ENCODE measurements around the gene CD52. TPM values are rescaled to one million over a fixed set of nuclear protein-coding genes. Genes with fewer than 3 reads are reported as not detected.
A peak's percentile ranks its signal among the peaks of the same experiment; 100 is the strongest.

Gene CD52
- total RNA-seq, 1 donor from 2014 or later = 449 TPM

DNA sequence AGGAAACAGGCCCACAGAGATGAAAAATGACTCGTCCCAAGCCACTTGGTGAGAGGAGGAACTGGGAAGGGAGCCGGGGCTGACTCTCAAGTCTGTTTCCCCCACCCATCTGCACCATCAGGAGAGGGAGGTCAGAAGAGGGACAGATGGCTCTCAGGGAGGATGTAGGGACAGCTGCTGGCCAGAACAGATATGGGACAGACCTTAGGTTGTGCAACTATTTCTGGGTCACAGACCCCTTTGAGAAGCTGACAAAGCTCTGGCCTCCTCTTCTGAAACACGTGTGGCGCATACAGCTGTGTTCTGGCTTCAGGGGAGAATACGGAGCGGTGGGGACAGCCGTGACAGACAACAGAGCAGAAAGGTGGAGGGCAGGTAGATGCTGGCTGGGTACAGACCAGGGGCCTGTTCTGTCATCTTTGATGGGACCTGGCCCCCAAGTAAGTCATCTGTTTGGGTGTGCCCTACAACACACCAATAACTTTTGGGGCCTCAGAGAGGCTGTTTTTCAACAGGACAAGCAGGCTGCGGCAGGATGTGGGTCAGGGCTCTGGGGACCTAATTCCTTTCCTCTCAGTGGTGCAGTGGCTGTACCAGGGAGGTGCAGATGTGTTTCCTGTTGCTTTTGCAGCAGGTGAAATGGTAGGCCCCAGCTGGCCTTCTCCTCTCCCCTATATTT lies 30.6 kb upstream of the CD52 start:
- DNase-seq (peak; percentile 55), ATAC-seq (ENCODE audit: low read depth) (peak; percentile 12)
- H3K27me3 Mint-ChIP-seq = no peaks in the 10 kb centered on the region
- ChIA-PET CTCF (interaction anchor here (1.2 to 10.4 kb wide), 3 partner anchors 11 to 54 kb away, joined by 5 to 372 read pairs (median 37); partner anchors contain the start of genes CD52 and CEP85), POLR2A (interaction anchor here (1.4 to 21.5 kb wide), 7 partner anchors 7 to 145 kb away, joined by 3 to 1638 read pairs (median 49); partner anchors contain the start of genes CD52, CEP85, DHDDS and SH3BGRL3)
- H3K4me1 Mint-ChIP-seq = peaks cover 99% of the 10 kb centered on the region
- H3K4me3 Mint-ChIP-seq = peak overlapping the region; percentile 60
- H3K9me3 Mint-ChIP-seq = no peaks in the 10 kb centered on the region
- intact Hi-C loops (cut with micrococcal nuclease) = loop anchor here (5.0 to 10.0 kb wide), 2 partner anchors 185 to 1078 kb away; partner anchors contain the start of genes HMGN2 and MAP3K6
- H3K36me3 Mint-ChIP-seq (ENCODE audit: low read depth) = peaks cover 17% of the 10 kb centered on the region
- H3K27ac Mint-ChIP-seq = peak overlapping the region; percentile 100
- TF ChIP-seq, protein P1, sequence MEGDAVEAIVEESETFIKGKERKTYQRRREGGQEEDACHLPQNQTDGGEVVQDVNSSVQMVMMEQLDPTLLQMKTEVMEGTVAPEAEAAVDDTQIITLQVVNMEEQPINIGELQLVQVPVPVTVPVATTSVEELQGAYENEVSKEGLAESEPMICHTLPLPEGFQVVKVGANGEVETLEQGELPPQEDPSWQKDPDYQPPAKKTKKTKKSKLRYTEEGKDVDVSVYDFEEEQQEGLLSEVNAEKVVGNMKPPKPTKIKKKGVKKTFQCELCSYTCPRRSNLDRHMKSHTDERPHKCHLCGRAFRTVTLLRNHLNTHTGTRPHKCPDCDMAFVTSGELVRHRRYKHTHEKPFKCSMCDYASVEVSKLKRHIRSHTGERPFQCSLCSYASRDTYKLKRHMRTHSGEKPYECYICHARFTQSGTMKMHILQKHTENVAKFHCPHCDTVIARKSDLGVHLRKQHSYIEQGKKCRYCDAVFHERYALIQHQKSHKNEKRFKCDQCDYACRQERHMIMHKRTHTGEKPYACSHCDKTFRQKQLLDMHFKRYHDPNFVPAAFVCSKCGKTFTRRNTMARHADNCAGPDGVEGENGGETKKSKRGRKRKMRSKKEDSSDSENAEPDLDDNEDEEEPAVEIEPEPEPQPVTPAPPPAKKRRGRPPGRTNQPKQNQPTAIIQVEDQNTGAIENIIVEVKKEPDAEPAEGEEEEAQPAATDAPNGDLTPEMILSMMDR (IDR thresholded peaks at IDR 0.05) = no peak

DNA sequence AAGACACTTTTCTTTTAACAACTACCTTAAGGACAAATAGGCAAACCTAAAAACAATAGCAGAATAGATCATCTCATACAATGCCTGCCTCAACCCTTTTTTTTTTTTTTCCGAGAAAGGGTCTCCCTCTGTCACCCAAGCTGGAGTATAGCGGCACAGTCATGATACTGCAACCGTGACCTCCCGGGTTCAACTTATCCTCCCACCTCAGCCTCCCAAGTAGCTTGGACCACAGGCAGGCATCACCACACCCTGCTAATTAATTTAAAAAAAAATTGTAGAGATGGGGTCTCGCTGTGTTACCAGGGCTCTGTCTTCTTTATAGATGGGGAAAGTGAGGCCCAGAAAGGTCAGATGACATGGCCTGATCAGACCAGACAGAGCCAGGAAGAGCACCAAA lies 29.9 kb upstream of the CD52 start:
- peak overlapping the region; percentile 60 for H3K4me3 Mint-ChIP-seq
- intact Hi-C loops (cut with micrococcal nuclease) = loop anchor here (2.0 to 10.0 kb wide), 3 partner anchors 53 to 1077 kb away; partner anchors contain the start of genes CEP85, HMGN2 and MAP3K6
- TF ChIP-seq, protein P1 (IDR thresholded peaks at IDR 0.05) = no peak
- ChIA-PET CTCF (interaction anchor here (1.2 to 10.4 kb wide), 3 partner anchors 12 to 54 kb away, joined by 5 to 372 read pairs (median 37); partner anchors contain the start of genes CD52 and CEP85), POLR2A (interaction anchor here (0.6 to 21.5 kb wide), 8 partner anchors 8 to 144 kb away, joined by 4 to 1638 read pairs (median 62); partner anchors contain the start of genes CD52, CEP85, DHDDS and SH3BGRL3)
- no peaks in the 10 kb centered on the region for H3K27me3 Mint-ChIP-seq
- no peaks in the 10 kb centered on the region for H3K9me3 Mint-ChIP-seq
- ATAC-seq (ENCODE audit: low read depth) (no peak), DNase-seq (no peak)
- peaks cover 11% of the 10 kb centered on the region for H3K36me3 Mint-ChIP-seq (ENCODE audit: low read depth)
- peak overlapping the region; percentile 100 for H3K27ac Mint-ChIP-seq
- peaks cover 100% of the 10 kb centered on the region for H3K4me1 Mint-ChIP-seq

DNA sequence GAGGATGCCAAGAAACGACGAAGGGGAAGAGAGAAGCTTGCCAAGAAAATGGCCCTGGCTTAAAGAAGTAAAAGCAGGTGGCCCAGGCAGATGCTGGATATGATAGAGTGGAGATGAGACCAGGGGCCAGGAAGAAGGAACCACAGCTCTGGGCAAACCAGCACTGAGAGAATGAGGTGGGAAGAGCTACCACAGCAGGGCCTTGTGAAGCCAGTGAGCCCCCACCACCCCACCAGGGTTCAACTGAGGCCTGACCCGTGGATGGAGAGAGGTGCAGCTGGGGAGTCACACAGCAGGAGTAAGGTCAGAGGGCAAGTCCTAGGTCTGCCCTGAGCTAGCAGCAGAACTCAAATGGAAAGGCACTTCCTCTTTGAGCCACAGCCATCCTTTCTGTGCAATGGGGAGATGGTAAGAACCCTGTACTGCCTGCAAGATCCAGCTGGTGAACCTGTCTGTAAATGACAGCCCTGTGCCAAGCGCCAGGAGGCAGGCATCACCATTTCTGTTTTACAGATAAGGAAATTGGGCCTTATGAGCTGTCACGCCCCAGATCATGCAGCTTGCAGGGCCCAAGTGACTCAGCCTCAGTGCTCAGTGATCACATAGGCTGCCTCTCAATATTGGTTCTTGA lies 29.3 kb upstream of the CD52 start:
- H3K4me1 Mint-ChIP-seq = peaks cover 98% of the 10 kb centered on the region
- intact Hi-C loops (cut with micrococcal nuclease) = loop anchor here (2.0 to 10.0 kb wide), 3 partner anchors 54 to 1076 kb away; partner anchors contain the start of genes CEP85, HMGN2 and MAP3K6
- TF ChIP-seq, protein P1 (IDR thresholded peaks at IDR 0.05) = no peak

DNA sequence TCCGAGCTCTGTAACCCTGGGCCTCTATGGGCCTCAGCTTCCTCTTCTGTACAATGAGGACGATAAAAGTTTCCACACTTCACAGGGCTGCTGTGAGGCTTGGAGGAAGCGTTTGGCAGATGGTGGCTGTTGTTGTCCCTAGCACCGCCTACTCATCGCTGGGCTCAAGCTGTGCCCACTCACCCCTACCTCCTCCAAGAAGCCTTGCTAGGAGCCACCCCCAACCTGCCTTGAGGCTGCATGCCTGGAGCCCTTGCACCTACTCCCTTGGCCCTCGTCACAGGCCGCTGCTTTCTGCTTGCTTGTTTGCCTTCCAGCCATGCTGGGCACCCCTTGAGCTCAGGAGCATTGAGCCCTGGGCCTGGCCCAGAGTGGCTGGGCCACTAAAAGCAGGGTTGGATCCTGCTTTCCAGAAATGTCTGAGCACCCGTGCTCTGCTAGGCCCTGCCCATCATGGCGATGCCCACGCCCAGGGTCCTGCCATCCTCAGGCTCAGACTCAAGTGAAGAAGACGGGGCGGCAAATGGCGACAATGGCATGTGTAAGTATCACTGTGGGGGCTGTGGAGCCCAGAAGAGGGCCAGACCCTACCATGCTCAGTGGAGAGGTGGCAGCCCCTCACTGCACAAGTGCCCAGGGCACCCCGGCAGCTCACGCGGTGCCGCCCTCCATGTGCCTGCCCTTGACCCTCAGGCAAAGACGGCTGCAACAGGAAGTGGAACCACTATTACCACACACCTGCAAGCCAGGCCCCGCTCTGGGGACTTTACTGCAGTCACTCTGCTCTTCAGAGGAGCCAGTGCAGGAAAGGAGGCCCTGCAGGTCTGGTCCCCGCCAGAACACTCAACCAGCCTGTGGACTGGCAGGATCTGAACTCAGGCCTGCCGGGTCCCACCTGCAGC lies 28.3 kb upstream of the CD52 start:
- Mint-ChIP-seq H3K36me3 (ENCODE audit: low read depth) (peaks cover 2% of the 10 kb centered on the region), H3K4me1 (peaks cover 92% of the 10 kb centered on the region), H3K27me3 (no peaks in the 10 kb centered on the region), H3K27ac (peak overlapping the region; percentile 100), H3K4me3 (peak overlapping the region; percentile 60), H3K9me3 (no peaks in the 10 kb centered on the region)
- TF ChIP-seq, protein P1 (IDR thresholded peaks at IDR 0.05) = no peak
- POLR2A ChIA-PET = interaction anchor here (0.5 to 21.5 kb wide), 21 partner anchors 9 to 1343 kb away, joined by 3 to 1638 read pairs (median 4); partner anchors contain the start of genes CD52, CEP85, DHDDS and HMGN2
- CTCF ChIA-PET = interaction anchor here (1.1 to 10.4 kb wide), 8 partner anchors 10 to 55 kb away, joined by 3 to 372 read pairs (median 7); partner anchors contain the start of genes CD52, CEP85 and SH3BGRL3
- peak; percentile 56 for ATAC-seq (ENCODE audit: low read depth)
- intact Hi-C loops (cut with micrococcal nuclease) = loop anchor here (1.0 to 10.0 kb wide), 8 partner anchors 10 to 1075 kb away; partner anchors contain the start of genes CEP85, HMGN2, MAP3K6 and UBXN11
- DNase-seq = peak; percentile 65

More for the DNA sequence above, 29.3 kb upstream of the CD52 start:
- H3K27me3 Mint-ChIP-seq = no peaks in the 10 kb centered on the region
- peak overlapping the region; percentile 60 for H3K4me3 Mint-ChIP-seq
- POLR2A ChIA-PET = interaction anchor here (0.5 to 21.5 kb wide), 21 partner anchors 8 to 1344 kb away, joined by 3 to 1638 read pairs (median 4); partner anchors contain the start of genes CD52, CEP85, DHDDS and HMGN2
- H3K27ac Mint-ChIP-seq = peak overlapping the region; percentile 100
- peaks cover 5% of the 10 kb centered on the region for H3K36me3 Mint-ChIP-seq (ENCODE audit: low read depth)
- DNase-seq (peak; percentile 40), ATAC-seq (ENCODE audit: low read depth) (peak; percentile 19)
- CTCF ChIA-PET = interaction anchor here (1.1 to 10.4 kb wide), 8 partner anchors 9 to 55 kb away, joined by 3 to 372 read pairs (median 7); partner anchors contain the start of genes CD52, CEP85 and SH3BGRL3
- H3K9me3 Mint-ChIP-seq = no peaks in the 10 kb centered on the region

All from activated B cell treated with CpG ODN at 0.5 μM for 24 hours (primary cell).